ENCODE data around the gene YARS1.

YARS1 gene

DNA sequence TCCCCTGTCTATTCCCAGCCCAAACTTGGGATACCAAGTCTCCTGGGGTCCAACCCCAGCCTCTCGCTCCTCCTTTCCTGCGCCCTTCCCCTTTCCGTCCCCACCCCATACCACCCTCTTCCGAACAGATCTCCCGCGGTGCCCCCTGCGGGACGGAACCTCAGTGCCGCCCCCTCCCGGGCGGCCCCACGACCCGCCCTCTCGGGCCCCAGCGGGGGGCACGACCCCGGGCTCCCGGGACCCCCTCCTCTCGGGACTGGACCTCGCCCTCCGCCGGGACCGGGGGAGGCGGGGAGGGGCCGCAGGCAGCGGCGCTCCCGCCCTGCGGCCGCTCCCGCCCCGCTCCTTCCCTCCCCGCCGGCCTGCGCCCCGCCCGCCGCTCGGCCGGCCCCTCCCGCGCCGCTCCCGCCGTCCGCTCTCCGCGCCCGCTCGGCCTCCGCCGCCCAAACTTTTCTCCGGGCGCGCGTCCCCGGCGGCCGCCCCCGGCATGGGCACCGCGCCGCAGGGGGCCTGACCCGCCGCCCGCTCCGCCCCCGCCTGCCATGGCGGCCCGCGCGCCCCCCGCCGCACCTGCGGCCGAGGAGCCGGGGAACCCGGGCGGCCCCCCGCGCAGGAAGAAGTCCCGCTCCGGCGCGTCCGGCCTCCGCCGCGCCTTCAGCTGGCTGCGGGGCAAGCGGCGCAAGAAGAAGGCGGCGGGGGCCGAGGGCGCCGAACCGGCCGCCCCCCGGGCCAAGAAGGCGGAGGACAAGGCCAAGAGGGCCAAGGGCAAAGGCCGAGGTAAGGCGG, 75.6 kb downstream of the YARS1 start:
- no peak for DNase-seq

- DNase-seq = no peak
These were observed 76.1 kb downstream of the YARS1 start for GRCh38 chr1:32741059-32741412.

DNA sequence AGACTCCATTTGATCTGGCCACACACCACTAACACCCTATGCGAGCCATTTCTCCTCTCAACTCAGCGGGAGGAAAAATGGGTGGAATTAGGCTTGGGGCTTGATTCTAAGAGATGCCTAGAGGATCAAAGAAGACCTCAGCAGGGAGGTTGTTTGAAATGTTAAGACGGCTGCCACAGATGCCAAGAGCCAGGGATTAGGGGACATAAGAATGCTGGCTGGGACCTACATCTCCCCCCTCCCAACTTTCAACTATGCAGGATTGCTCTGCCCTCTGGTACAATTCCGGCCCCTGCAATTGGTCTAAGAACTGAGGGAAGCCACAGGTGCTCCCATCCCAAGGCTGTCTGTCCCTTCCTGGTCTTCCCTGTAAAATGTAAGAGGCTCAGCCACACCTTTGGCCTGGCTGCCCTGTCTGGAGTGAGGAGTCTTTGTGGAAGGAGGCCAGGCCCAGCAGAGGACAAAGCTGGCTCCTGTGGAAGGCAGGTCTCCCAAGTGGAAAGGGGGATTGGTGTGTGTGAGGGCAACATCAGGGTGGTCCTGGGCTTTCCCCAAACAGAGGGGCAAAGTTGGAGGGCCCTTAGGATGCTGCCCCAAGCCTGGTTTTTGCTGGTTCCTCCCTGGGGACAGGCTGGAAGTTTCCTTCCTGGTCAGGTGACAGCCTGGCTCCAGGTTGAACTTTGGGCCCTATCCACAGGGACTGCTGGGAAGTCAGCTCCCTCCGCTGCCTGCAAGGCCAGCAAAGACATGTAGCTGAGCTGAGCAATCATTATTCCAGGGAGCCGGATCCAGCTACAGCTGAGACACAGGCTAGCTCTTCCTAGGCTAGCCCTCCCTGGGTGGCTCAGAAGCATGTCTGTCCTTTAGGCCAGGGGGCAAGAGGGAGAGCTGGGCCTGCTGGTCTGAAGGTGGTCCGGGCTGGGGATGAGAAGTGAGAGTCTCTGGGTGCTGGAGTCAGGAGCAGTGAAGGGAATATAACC, 80.1 kb downstream of the YARS1 start:
- no peak for DNase-seq

DNA sequence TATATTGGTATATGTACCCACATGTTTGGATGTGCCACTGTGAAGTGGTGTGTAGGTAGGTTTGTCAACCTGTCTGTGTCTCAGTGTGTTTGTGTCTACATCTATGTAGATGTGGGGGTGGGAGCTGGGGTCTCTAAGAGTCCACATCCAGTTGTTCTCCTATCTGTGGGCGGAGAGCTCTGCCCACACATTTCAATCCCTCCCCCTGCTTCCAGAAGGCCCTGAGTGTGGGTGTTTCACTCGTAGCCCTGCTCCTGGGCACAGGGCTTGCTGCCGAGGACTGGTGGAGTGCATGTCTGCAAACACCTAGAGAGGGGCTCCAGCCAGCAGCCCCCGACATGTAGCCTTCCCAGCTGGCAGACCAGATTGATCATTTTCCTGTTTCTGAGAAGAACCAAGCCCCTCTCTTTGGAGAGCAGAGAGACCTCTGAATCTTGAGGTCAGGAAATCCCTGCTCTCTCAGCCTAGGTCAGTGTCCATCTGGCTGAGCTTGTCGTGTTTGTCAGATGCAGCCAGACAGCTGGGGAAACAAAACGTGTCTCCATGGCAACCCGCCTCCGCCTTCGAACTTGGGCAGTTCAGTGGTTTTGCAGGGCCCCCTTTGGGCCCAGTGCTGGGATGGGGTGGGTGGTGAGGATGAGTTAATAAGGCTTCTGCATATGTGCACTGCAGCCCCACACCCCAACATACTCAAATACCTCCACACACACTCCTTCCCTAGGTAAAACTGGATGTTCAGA, 83.4 kb downstream of the YARS1 start:
- no peak for DNase-seq

GRCh38 chr1:32729254-32730046, 87.7 kb downstream of the YARS1 start:
- no peak for DNase-seq

- no peak for DNase-seq
These were observed 88.6 kb downstream of the YARS1 start for GRCh38 chr1:32728413-32729077.

- DNase-seq = no peak
These were observed 89.3 kb downstream of the YARS1 start for GRCh38 chr1:32727876-32728275.

GRCh38 chr1:32725615-32725982, 91.6 kb downstream of the YARS1 start:
- DNase-seq = no peak
